Endothelial cell of umbilical vein (primary cell): Measurements from ENCODE around the gene EFNA5. TPM values are rescaled to one million over a fixed set of nuclear protein-coding genes. Genes with fewer than 3 reads are reported as not detected.
A peak's percentile ranks its signal among the peaks of the same experiment; 100 is the strongest.

Experiments
- BruUV-seq: library from RNA; stranded (reverse); fragments of 400-500 nt; replicated peaks from 2 replicates; lab custom pipeline; 2021; lab: Mats Ljungman, UMichigan
- CTCF ChIA-PET: fragments of 300-600, 350-600 bp; sonication (Branson Sonifier 250); formaldehyde crosslinking; loops from one replicate; lab custom pipeline; 2021; ENCODE audit warnings: antibody characterized with exemption, inconsistent platforms; lab: Charles Lee
- POLR2A ChIA-PET: fragments of 300-600, 350-600 bp; sonication (Branson Sonifier 250); formaldehyde crosslinking; loops from one replicate; lab custom pipeline; 2021; ENCODE audit warnings: antibody characterized with exemption, inconsistent platforms; lab: Charles Lee
- DNase-seq: peaks from one replicate; pipeline ENCODE4 v3.0.0-alpha.2; 2011; ENCODE audit warnings: low read depth, low spot score
- FAIRE-seq: peaks from 2 replicates; lab custom pipeline; 2011; peaks lifted over from hg19 to GRCh38; lab: Jason Lieb, UNC
- H2AFZ ChIP-seq: 2 replicates; pipeline ENCODE4 v1.6.0; 2012; ENCODE audit warnings: low read depth, low read length, control low read depth, inconsistent platforms
- H3K27ac ChIP-seq: 2 replicates; pipeline ENCODE4 v1.5.1; 2011; ENCODE audit warnings: low read depth, mild to moderate bottlenecking, control low read depth, low read length, moderate library complexity; ENCODE audit not compliant: insufficient read depth
- H3K27me3 ChIP-seq, 2 experiments: 2 replicates each; pipeline versions ENCODE4 v1.6.0 to v1.6.1; 2011; ENCODE audit warnings: low read length in 2 of 2, mixed read lengths in 1 of 2; ENCODE audit not compliant: control insufficient read depth in 2 of 2, insufficient read depth in 2 of 2
- H3K36me3 ChIP-seq, 2 experiments: 2 replicates in 1 of 2; 3 replicates in 1 of 2; pipeline ENCODE4 v1.5.1; 2011; ENCODE audit warnings: low read length in 2 of 2, mild to moderate bottlenecking in 1 of 2, moderate library complexity in 1 of 2; ENCODE audit not compliant: control insufficient read depth in 2 of 2, insufficient read depth in 2 of 2; ENCODE audit errors: extremely low read depth in 1 of 2
- H3K4me1 ChIP-seq: 3 replicates; pipeline ENCODE4 v1.5.1; 2011; ENCODE audit warnings: mild to moderate bottlenecking, low read length; ENCODE audit not compliant: control insufficient read depth, insufficient read depth; ENCODE audit errors: extremely low read depth
- H3K4me2 ChIP-seq: 2 replicates; pipeline ENCODE4 v1.6.1; 2011; ENCODE audit warnings: low read length, control low read depth, mixed read lengths; ENCODE audit not compliant: insufficient read depth
- H3K4me3 ChIP-seq, 3 experiments: fragments of 200-600 bp in 1 of 3; sonication (generic), shearing (Covaris generic) in 1 of 3; replicated peaks in 1 of 3; 2 replicates each; pipeline ENCODE4 v1.5.1; 2011 to 2016; ENCODE audit warnings: control low read depth in 3 of 3, low read length in 3 of 3, mild to moderate bottlenecking in 2 of 3, inconsistent platforms in 1 of 3, low read depth in 1 of 3, moderate library complexity in 1 of 3; ENCODE audit not compliant: insufficient read depth in 1 of 3
- H3K79me2 ChIP-seq: 2 replicates; pipeline ENCODE4 v1.6.0; 2012; ENCODE audit warnings: low read length, inconsistent platforms; ENCODE audit not compliant: control insufficient read depth, insufficient read depth
- H3K9ac ChIP-seq: replicated peaks from 2 replicates; pipeline ENCODE3; 2011; ENCODE audit warnings: low read length, control low read depth; ENCODE audit not compliant: insufficient read depth; ENCODE audit errors: extremely low read depth
- H3K9me1 ChIP-seq: replicated peaks from 3 replicates; pipeline ENCODE4 v1.6.0; 2011; ENCODE audit warnings: mild to moderate bottlenecking, low read length; ENCODE audit not compliant: control insufficient read depth, insufficient read depth; ENCODE audit errors: extremely low read depth
- H3K9me3 ChIP-seq: replicated peaks from 2 replicates; pipeline ENCODE4 v1.5.1; 2012; ENCODE audit warnings: low read length, inconsistent platforms; ENCODE audit not compliant: control insufficient read depth, insufficient read depth
- H4K20me1 ChIP-seq: replicated peaks from 2 replicates; pipeline ENCODE3; 2011; ENCODE audit warnings: mild to moderate bottlenecking, low read length; ENCODE audit not compliant: control insufficient read depth, insufficient read depth; ENCODE audit errors: extremely low read depth
- EZH2 ChIP-seq: IDR thresholded peaks from 2 replicates; pipeline ENCODE4 v1.6.1; 2012; ENCODE audit warnings: borderline replicate concordance, low read depth, mild to moderate bottlenecking, moderate library complexity, low read length, inconsistent platforms; ENCODE audit not compliant: severe bottlenecking
- FOS ChIP-seq: IDR thresholded peaks from 2 replicates; pipeline ENCODE4 v1.6.1; 2011; ENCODE audit warnings: mild to moderate bottlenecking, low read length, moderate library complexity, borderline replicate concordance; ENCODE audit not compliant: insufficient read depth
- GATA2 ChIP-seq: IDR thresholded peaks from 2 replicates; pipeline ENCODE4 v1.7.0; 2011; ENCODE audit warnings: low read depth, mild to moderate bottlenecking, moderate library complexity, mixed read lengths, low read length; ENCODE audit not compliant: insufficient read length, insufficient read depth
- JUN ChIP-seq: IDR thresholded peaks from 2 replicates; pipeline ENCODE4 v1.6.1; 2011; ENCODE audit warnings: borderline replicate concordance, low read depth; ENCODE audit not compliant: insufficient read length, insufficient read depth
- MYC ChIP-seq: IDR thresholded peaks from one replicate; pipeline ENCODE4 v1.6.1; 2011; ENCODE audit warnings: mild to moderate bottlenecking, low read depth, low read length
- POLR2A ChIP-seq: IDR thresholded peaks from 2 replicates; pipeline ENCODE4 v1.6.1; 2012; ENCODE audit warnings: low read depth, mild to moderate bottlenecking, control low read depth, low read length
- POLR2AphosphoS5 ChIP-seq: IDR thresholded peaks from 2 replicates; pipeline ENCODE4 v1.6.1; 2012; ENCODE audit warnings: low read depth, mild to moderate bottlenecking, control low read depth, low read length, moderate library complexity; ENCODE audit not compliant: insufficient read depth
- dilution Hi-C: fragments of 300-500 bp; cut with MboI; formaldehyde crosslinking; loops from one replicate; pipeline ENCODE4 v1.15.0; 2019; ENCODE audit warnings: low sequenced_read_pairs; ENCODE audit not compliant: extremely low pct_ligation_motif_present
- intact Hi-C: fragments of 100-400 bp; cut with micrococcal nuclease; formaldehyde crosslinking; loops from one replicate; pipeline ENCODE4 v1.10.0; 2022
- polyA plus RNA-seq, 4 experiments: library from polyadenylated mRNA; depleted of rRNA in 3 of 4; stranded (reverse) in 3 of 4; unstranded in 1 of 4; fragments of >200 nt; gene quantifications; 2 replicates each; pipeline versions ENCODE4 v1.2.1 to v1.2.3, GENCODE V29; 2011 to 2012; ENCODE audit warnings: missing spikeins in 1 of 4
- total RNA-seq: library from RNA; stranded (reverse); gene quantifications from 2 replicates; pipeline ENCODE4 v1.2.3, GENCODE V29; 2021
- TF ChIP-seq, protein P1 (sequence below): IDR thresholded peaks from 2 replicates; pipeline ENCODE4 v1.6.1; 2011; ENCODE audit not compliant: insufficient read depth, insufficient read length
- TF ChIP-seq, protein P2 (sequence below), 2 donors: IDR thresholded peaks; 1 replicate in 1 of 2; 2 replicates in 1 of 2; pipeline ENCODE4 v1.5.1; 2011; ENCODE audit warnings: low read length in 2 of 2, mild to moderate bottlenecking in 2 of 2, moderate library complexity in 2 of 2, control low read depth in 1 of 2, inconsistent platforms in 1 of 2, low read depth in 1 of 2; ENCODE audit not compliant: insufficient read depth in 1 of 2; ENCODE audit errors: extremely low read depth in 1 of 2

The EFNA5 gene
- total and polyA plus RNA-seq, 2 donors (not counting 3 experiments of a cell fraction or from before 2014, with no cell fraction given): 13.6 to 22.1 TPM

DNA sequence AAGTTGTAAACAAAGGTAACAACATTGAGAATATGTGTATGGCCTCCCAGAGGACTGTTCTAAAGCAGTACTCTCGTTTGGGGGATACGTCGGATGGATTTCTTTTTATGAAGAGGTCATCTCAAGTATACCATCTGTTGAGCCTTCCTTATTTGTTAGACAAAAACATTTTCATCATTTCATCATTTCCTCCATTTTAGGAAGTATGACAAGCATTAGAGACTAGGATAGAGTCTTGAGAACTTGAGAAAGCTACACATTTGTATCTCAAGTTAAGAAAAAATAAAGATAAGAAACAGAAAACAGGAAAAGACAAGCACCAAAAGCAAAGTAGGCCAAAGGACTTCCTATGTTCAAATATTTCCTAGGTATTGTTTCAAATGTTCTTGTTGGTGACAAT is 307.0 kb downstream of the EFNA5 start:
- BruUV-seq: no TSS peak
- H3K9ac ChIP-seq: no peak overlapping the region
- peak; percentile 18 for FAIRE-seq
- DNase-seq: no peak
- no peaks in the 10 kb centered on the region for H4K20me1 ChIP-seq
- H3K4me2 ChIP-seq: no peak overlapping the region
- intact Hi-C loops: no loop called here
- no peak overlapping the region for H3K27ac ChIP-seq
- H2AFZ ChIP-seq: no peak overlapping the region
- ChIA-PET CTCF (no interaction called here), POLR2A (no interaction called here)
- H3K79me2 ChIP-seq: no peaks in the 10 kb centered on the region
- TF ChIP-seq EZH2: no peak
- TF ChIP-seq POLR2AphosphoS5: no peak
- H3K4me3 ChIP-seq: no peak overlapping the region
- peaks cover 7% of the 10 kb centered on the region for H3K4me1 ChIP-seq
- dilution Hi-C loops: no loop called here
- H3K9me3 ChIP-seq: no peaks in the 10 kb centered on the region
- H3K27me3 ChIP-seq: no peaks in the 10 kb centered on the region
- H3K9me1 ChIP-seq: no peaks in the 10 kb centered on the region
- H3K36me3 ChIP-seq: no peaks in the 10 kb centered on the region

DNA sequence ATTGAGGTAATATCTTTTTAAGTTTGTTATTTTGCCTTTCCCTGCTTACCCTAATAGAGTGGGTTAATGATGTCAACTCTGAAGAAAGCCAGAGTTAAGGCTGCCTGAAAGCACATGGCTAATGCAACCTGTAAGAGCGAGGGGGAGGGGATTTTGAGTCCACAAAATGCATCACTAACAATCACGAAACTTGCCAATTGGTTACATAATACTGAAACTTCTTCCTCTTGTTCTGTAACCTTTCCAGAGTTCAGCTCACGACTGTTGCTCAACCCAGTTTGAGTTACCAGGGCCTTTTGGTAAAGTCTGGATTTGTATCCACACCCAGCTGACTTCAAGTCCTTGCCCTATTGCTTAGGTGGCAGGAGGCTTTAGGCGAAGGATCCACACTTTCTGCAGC is 308.8 kb downstream of the EFNA5 start:
- TF ChIP-seq, protein P1, sequence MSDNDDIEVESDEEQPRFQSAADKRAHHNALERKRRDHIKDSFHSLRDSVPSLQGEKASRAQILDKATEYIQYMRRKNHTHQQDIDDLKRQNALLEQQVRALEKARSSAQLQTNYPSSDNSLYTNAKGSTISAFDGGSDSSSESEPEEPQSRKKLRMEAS: no peak
- TF ChIP-seq POLR2AphosphoS5 (no peak), MYC (no peak), EZH2 (no peak), GATA2 (no peak), FOS (no peak), JUN (no peak), POLR2A (no peak)
- TF ChIP-seq, protein P2, sequence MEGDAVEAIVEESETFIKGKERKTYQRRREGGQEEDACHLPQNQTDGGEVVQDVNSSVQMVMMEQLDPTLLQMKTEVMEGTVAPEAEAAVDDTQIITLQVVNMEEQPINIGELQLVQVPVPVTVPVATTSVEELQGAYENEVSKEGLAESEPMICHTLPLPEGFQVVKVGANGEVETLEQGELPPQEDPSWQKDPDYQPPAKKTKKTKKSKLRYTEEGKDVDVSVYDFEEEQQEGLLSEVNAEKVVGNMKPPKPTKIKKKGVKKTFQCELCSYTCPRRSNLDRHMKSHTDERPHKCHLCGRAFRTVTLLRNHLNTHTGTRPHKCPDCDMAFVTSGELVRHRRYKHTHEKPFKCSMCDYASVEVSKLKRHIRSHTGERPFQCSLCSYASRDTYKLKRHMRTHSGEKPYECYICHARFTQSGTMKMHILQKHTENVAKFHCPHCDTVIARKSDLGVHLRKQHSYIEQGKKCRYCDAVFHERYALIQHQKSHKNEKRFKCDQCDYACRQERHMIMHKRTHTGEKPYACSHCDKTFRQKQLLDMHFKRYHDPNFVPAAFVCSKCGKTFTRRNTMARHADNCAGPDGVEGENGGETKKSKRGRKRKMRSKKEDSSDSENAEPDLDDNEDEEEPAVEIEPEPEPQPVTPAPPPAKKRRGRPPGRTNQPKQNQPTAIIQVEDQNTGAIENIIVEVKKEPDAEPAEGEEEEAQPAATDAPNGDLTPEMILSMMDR (IDR thresholded peaks at IDR 0.05; ENCODE audit: extremely low read depth in 1 of 2, insufficient read depth in 1 of 2, low read depth in 1 of 2, low read length in 2 of 2): no peak
- H3K4me2 ChIP-seq: no peak overlapping the region
- no peaks in the 10 kb centered on the region for H3K9me3 ChIP-seq
- no peaks in the 10 kb centered on the region for H3K79me2 ChIP-seq
- H3K36me3 ChIP-seq: no peaks in the 10 kb centered on the region
- intact Hi-C loops: no loop called here
- H3K9me1 ChIP-seq: no peaks in the 10 kb centered on the region
- ChIA-PET CTCF (interaction anchor here (0.8 kb wide), 1 partner anchor 210 kb away, joined by 3 read pairs; no protein-coding TSS in a partner anchor), POLR2A (no interaction called here)
- H3K9ac ChIP-seq: no peak overlapping the region
- FAIRE-seq: no peak
- no peak overlapping the region for H3K4me3 ChIP-seq
- H3K27ac ChIP-seq: no peak overlapping the region
- H3K4me1 ChIP-seq: peaks cover 7% of the 10 kb centered on the region
- DNase-seq: no peak
- no peaks in the 10 kb centered on the region for H4K20me1 ChIP-seq
- BruUV-seq: no TSS peak
- dilution Hi-C loops: no loop called here
- no peaks in the 10 kb centered on the region for H3K27me3 ChIP-seq
- no peak overlapping the region for H2AFZ ChIP-seq
